ENCODE data around the gene MPG. TPM values are rescaled to one million over a fixed set of nuclear protein-coding genes. Genes with fewer than 3 reads are reported as not detected.
A peak's percentile ranks its signal among the peaks of the same experiment; 100 is the strongest.
"Not testable (repeated sequence)": the region's sequence is repeated elsewhere in the genome, so short reads cannot be mapped to it uniquely, and the experiment has no call there.

Gene MPG, protein sequence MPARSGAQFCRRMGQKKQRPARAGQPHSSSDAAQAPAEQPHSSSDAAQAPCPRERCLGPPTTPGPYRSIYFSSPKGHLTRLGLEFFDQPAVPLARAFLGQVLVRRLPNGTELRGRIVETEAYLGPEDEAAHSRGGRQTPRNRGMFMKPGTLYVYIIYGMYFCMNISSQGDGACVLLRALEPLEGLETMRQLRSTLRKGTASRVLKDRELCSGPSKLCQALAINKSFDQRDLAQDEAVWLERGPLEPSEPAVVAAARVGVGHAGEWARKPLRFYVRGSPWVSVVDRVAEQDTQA
- total RNA-seq (2013) = 44.5 TPM
- polyA plus RNA-seq (10 to 100 TPM; 32.5 to 86.9 (median 70.6) TPM), polyA minus RNA-seq (45.4 and 84.0 TPM in 2 replicates), total RNA-seq (2.3 to 16.3 (median 12.9) reads per million in 11 experiments)

DNA sequence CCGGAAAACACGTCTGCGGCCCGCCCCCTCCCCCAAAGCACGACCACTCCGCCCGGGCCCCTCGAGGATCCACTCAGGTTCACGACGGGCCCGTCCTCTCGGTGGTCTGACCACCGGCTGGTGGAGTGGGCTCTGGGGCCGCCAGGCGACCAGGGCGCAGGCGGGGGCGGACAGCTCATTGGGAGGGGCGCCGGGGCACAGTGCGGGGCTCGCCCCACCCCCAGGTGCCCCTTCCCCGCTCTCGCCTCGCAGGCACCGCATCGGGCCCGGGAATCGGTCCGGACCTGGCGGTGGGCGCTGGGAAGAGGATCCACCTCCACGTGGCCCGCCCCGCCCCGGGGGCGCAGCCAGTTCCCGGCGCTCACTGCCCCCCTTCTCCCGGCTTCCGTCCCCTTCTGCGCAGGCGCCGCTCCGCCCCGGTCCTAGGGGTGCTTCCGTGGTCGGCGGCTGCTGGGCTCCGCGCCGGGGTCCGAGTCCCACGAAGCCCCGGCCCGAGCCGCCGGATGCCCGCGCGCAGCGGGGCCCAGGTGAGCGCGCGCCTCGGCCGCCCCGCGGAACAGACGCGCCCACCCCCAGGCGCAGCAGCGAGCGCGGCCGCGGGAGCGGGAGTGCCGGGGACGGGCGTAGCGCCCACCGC, at the start of gene MPG:
Gene MPG, plus strand, starts transcription at position 419 of the 637 bp plus-strand sequence. Its CDS starts 85 bp downstream, at position 504.
- peak within 1 kb of the TSS in 6 of 7 donors; percentile 54 to 86 (median 84) for H3K27ac Mint-ChIP-seq
- Histone ChIP-seq H3K4me2 (replicated peaks; ENCODE audit: extremely low read depth, low read length, poor library complexity, severe bottlenecking) (peak within 1 kb of the TSS; percentile 98), H2AFZ (ENCODE audit: insufficient read depth, low read depth, low read length, poor library complexity, severe bottlenecking) (peak within 1 kb of the TSS; percentile 89), H4K20me1 (ENCODE audit: insufficient read depth, low read length) (no peaks in the 10 kb centered on the region), H3K27me3 (ENCODE audit: control insufficient read depth in 2 of 2, insufficient read depth in 2 of 2, low read length in 2 of 2) (peaks cover 5 to 25% of the 10 kb centered on the region in 2 donors), H3K4me1 (ENCODE audit: control insufficient read depth in 1 of 2, insufficient read depth in 2 of 2, low read length in 2 of 2) (peaks cover 28 to 36% of the 10 kb centered on the region in 2 donors), H3K79me2 (ENCODE audit: insufficient read depth, low read length) (peaks cover 8% of the 10 kb centered on the region), H3K4me3 (replicated peaks in 1 of 3; ENCODE audit: low read depth in 2 of 3, low read length in 3 of 3) (peak within 1 kb of the TSS; percentile 73 to 87 (median 77)), H3K9me3 (replicated peaks in 1 of 2; ENCODE audit: control insufficient read depth in 1 of 2, insufficient read depth in 1 of 2, low read length in 2 of 2) (peaks cover 0 to 3% of the 10 kb centered on the region in 2 donors), H3K27ac (ENCODE audit: low read depth in 1 of 2, low read length in 2 of 2) (peak within 1 kb of the TSS in 1 of 2 donors; percentile 74), H3K36me3 (replicated peaks in 1 of 2; ENCODE audit: control insufficient read depth in 1 of 2, insufficient read depth in 2 of 2, low read length in 2 of 2) (peaks cover 12 to 14% of the 10 kb centered on the region in 2 donors), H3K9ac (ENCODE audit: insufficient read depth, low read length, poor library complexity, severe bottlenecking) (peak within 1 kb of the TSS; percentile 83)
- TF ChIP-seq, protein P1, sequence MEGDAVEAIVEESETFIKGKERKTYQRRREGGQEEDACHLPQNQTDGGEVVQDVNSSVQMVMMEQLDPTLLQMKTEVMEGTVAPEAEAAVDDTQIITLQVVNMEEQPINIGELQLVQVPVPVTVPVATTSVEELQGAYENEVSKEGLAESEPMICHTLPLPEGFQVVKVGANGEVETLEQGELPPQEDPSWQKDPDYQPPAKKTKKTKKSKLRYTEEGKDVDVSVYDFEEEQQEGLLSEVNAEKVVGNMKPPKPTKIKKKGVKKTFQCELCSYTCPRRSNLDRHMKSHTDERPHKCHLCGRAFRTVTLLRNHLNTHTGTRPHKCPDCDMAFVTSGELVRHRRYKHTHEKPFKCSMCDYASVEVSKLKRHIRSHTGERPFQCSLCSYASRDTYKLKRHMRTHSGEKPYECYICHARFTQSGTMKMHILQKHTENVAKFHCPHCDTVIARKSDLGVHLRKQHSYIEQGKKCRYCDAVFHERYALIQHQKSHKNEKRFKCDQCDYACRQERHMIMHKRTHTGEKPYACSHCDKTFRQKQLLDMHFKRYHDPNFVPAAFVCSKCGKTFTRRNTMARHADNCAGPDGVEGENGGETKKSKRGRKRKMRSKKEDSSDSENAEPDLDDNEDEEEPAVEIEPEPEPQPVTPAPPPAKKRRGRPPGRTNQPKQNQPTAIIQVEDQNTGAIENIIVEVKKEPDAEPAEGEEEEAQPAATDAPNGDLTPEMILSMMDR (IDR thresholded peaks at IDR 0.05) = no peak
- intact Hi-C loops (cut with micrococcal nuclease) = loop anchor here in 1 of 2 donors (2.0 kb wide), 1 partner anchor 23 kb away; no protein-coding TSS in a partner anchor
- H3K27me3 Mint-ChIP-seq (ENCODE audit: low read depth in 3 of 3) = peaks cover 23 to 33% (median 27%) of the 10 kb centered on the region in 3 donors
- H3K4me3 Mint-ChIP-seq = peak within 1 kb of the TSS; percentile 93 to 98
- peak; percentile 60 to 73 (median 62) for DNase-seq
- peaks cover 0 to 3% (median 1%) of the 10 kb centered on the region in 7 donors for H3K9me3 Mint-ChIP-seq
- peaks cover 41% of the 10 kb centered on the region for H3K4me1 Mint-ChIP-seq
- peaks cover 18 to 26% of the 10 kb centered on the region in 2 donors for H3K36me3 Mint-ChIP-seq
- under 1% methylated on average over 80 of the region's 83 CpGs for WGBS (ENCODE audit: insufficient coverage)

DNA sequence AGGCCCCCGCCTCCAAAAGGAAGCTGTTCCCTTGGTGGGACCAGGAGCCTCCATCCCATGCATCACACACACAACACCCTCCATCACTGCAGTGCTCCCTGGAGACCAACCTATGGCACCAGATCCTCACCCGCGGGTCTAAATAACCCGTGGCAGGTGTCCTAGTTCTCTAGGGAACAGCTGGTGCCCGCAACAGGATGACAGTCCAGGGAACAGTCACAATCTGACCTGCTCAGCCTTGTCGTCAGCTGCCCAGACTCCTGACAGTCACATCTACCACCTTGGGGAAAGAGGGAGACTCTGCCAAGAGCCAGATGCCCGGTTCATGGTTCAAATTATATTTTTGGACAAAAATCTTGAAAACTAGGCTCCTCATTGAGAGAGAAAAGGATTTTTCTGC, 47.4 kb upstream of the MPG start:
- H3K4me3 Mint-ChIP-seq; intact Hi-C loops (cut with micrococcal nuclease): not testable (repeated sequence)
- H3K4me1 Mint-ChIP-seq = peaks cover 17% of the 10 kb centered on the region

DNA sequence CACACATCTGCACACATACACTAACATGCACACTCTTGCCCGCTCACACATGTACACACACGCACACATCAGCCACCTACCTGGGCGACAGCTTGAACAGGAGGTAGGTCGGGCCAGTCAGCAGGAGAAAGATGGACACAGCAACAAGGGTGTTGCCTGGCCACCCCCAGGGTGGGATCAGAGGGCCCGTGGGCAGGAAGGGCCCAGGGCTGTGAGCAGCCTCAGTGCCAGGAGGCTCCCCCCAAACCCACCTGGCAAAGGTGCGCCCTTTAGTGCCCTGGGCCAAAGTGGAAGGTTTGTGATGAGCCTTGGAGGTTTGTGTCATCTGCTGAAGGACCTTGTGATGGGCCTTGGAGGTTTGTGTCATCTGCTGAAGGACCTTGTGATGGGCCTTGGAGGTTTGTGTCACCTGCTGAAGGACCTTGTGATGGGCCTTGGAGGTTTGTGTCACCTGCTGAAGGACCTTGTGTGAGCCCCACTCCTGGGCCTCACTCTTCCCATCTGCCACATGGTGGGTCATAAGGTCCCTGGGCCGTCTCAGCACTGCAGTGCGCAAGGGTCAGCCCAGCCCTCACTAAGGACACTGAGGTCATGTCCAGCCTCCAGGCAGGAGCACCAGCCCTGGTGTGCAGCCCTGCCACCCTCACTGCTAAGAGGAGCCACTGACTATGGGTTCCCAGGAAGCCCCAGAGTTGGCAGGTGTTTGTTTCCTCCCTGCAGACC, 44.7 kb upstream of the MPG start:
- H3K4me3 ChIP-seq (replicated peaks in 1 of 3; ENCODE audit: low read depth in 2 of 3, low read length in 3 of 3); H3K27me3 ChIP-seq (ENCODE audit: control insufficient read depth in 2 of 2, insufficient read depth in 2 of 2, low read length in 2 of 2); H3K36me3 ChIP-seq (replicated peaks in 1 of 2; ENCODE audit: control insufficient read depth in 1 of 2, insufficient read depth in 2 of 2, low read length in 2 of 2); H2AFZ ChIP-seq (ENCODE audit: insufficient read depth, low read depth, low read length, poor library complexity, severe bottlenecking); intact Hi-C loops (cut with micrococcal nuclease); H3K9me3 ChIP-seq (replicated peaks in 1 of 2; ENCODE audit: control insufficient read depth in 1 of 2, insufficient read depth in 1 of 2, low read length in 2 of 2); H3K9me3 Mint-ChIP-seq; H3K27ac ChIP-seq (ENCODE audit: low read depth in 1 of 2, low read length in 2 of 2); H3K27me3 Mint-ChIP-seq (ENCODE audit: low read depth in 3 of 3); H3K36me3 Mint-ChIP-seq; DNase-seq; H3K79me2 ChIP-seq (ENCODE audit: insufficient read depth, low read length); H3K9ac ChIP-seq (ENCODE audit: insufficient read depth, low read length, poor library complexity, severe bottlenecking); H3K4me3 Mint-ChIP-seq; H3K4me2 ChIP-seq (replicated peaks; ENCODE audit: extremely low read depth, low read length, poor library complexity, severe bottlenecking); H4K20me1 ChIP-seq (ENCODE audit: insufficient read depth, low read length): not testable (repeated sequence)
- Mint-ChIP-seq H3K27ac (peak overlapping the region in 2 of 7 donors; percentile 53 to 80), H3K4me1 (peaks cover 37% of the 10 kb centered on the region)
- H3K4me1 ChIP-seq (ENCODE audit: control insufficient read depth in 1 of 2, insufficient read depth in 2 of 2, low read length in 2 of 2) = peaks cover 29 to 33% of the 10 kb centered on the region in 2 donors
- 94% methylated on average over 2 of the region's 8 CpGs for WGBS (ENCODE audit: insufficient coverage)

More for the DNA sequence above, 47.4 kb upstream of the MPG start:
- peaks cover 16 to 19% of the 10 kb centered on the region in 2 donors for H3K4me1 ChIP-seq (ENCODE audit: control insufficient read depth in 1 of 2, insufficient read depth in 2 of 2, low read length in 2 of 2)
- H3K79me2 ChIP-seq (ENCODE audit: insufficient read depth, low read length); H3K27me3 Mint-ChIP-seq (ENCODE audit: low read depth in 3 of 3); H3K4me3 ChIP-seq (replicated peaks in 1 of 3; ENCODE audit: low read depth in 2 of 3, low read length in 3 of 3); H3K9me3 ChIP-seq (replicated peaks in 1 of 2; ENCODE audit: control insufficient read depth in 1 of 2, insufficient read depth in 1 of 2, low read length in 2 of 2); H2AFZ ChIP-seq (ENCODE audit: insufficient read depth, low read depth, low read length, poor library complexity, severe bottlenecking); H3K27me3 ChIP-seq (ENCODE audit: control insufficient read depth in 2 of 2, insufficient read depth in 2 of 2, low read length in 2 of 2); H3K9ac ChIP-seq (ENCODE audit: insufficient read depth, low read length, poor library complexity, severe bottlenecking); H3K36me3 Mint-ChIP-seq; H3K36me3 ChIP-seq (replicated peaks in 1 of 2; ENCODE audit: control insufficient read depth in 1 of 2, insufficient read depth in 2 of 2, low read length in 2 of 2); H3K4me2 ChIP-seq (replicated peaks; ENCODE audit: extremely low read depth, low read length, poor library complexity, severe bottlenecking); H3K27ac Mint-ChIP-seq; DNase-seq; H3K9me3 Mint-ChIP-seq; H3K27ac ChIP-seq (ENCODE audit: low read depth in 1 of 2, low read length in 2 of 2); H4K20me1 ChIP-seq (ENCODE audit: insufficient read depth, low read length): not testable (repeated sequence)
- no CpG with 5 or more reads among the region's 7 CpGs for WGBS (ENCODE audit: insufficient coverage)
